ENCODE data around the gene SFMBT1.

DNA sequence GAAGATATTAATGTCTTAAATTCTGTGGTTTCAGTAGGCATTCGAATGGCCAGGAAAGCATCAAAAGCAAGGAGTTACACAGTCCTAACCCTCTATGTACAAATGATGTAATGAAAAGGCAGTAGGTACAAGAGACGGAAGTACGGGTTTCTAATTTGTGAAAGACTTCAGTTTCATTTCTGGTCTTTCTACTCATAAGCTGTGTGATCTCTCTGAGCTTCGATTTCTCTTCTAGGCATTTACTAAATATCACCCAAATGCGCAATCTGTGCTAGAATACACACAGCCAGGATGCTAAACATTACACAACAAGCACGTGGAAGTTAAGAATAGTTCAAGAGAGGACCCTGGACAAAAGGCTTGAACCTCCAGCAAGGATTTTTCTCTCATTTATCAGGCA is 130.6 kb downstream of the SFMBT1 start:
- TF ChIP-seq, protein P1, sequence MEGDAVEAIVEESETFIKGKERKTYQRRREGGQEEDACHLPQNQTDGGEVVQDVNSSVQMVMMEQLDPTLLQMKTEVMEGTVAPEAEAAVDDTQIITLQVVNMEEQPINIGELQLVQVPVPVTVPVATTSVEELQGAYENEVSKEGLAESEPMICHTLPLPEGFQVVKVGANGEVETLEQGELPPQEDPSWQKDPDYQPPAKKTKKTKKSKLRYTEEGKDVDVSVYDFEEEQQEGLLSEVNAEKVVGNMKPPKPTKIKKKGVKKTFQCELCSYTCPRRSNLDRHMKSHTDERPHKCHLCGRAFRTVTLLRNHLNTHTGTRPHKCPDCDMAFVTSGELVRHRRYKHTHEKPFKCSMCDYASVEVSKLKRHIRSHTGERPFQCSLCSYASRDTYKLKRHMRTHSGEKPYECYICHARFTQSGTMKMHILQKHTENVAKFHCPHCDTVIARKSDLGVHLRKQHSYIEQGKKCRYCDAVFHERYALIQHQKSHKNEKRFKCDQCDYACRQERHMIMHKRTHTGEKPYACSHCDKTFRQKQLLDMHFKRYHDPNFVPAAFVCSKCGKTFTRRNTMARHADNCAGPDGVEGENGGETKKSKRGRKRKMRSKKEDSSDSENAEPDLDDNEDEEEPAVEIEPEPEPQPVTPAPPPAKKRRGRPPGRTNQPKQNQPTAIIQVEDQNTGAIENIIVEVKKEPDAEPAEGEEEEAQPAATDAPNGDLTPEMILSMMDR (conservative IDR thresholded peaks at IDR 0.05) = no peak
- no peak for TF ChIP-seq EZH2 (IDR thresholded peaks at IDR 0.05; ENCODE audit: low read depth)

All from PC-9 (cell line).